SK-N-SH treated with all-trans-retinoic acid at 6 μM for 48 hours (cell line): ENCODE data around the gene MMP27.

Experiments used
- ATAC-seq: fragments of 200-7000 bp; cut with Tn5 transposase; 3 replicates; pipeline ENCODE4 v1.9.1; 2020; ENCODE audit warnings: mild to moderate bottlenecking, moderate library complexity
- BACH2 ChIP-seq: fragments of 250-450 bp; sonication (Bioruptor Pico); IDR thresholded peaks from 2 replicates; pipeline ENCODE4 v1.9.0; 2021; ENCODE audit warnings: mild to moderate bottlenecking, borderline replicate concordance
- CREB5 ChIP-seq: fragments of 250-450 bp; sonication (Bioruptor Pico); IDR thresholded peaks from 2 replicates; pipeline ENCODE4 v1.5.1; 2020; ENCODE audit warnings: low read depth, mild to moderate bottlenecking, moderate library complexity
- CSDC2 ChIP-seq: fragments of 250-450 bp; sonication (Bioruptor Pico); IDR thresholded peaks from 2 replicates; pipeline ENCODE4 v1.5.0; 2020; ENCODE audit warnings: mild to moderate bottlenecking, moderate library complexity
- GLIS3 ChIP-seq: fragments of 250-450 bp; sonication (Bioruptor Pico); IDR thresholded peaks from 2 replicates; pipeline ENCODE4 v1.5.0; 2020; ENCODE audit warnings: mild to moderate bottlenecking, moderate library complexity
- ISL1 ChIP-seq: fragments of 250-450 bp; sonication (Bioruptor Pico); IDR thresholded peaks from 2 replicates; pipeline ENCODE4 v2.1.2; 2022; ENCODE audit warnings: mild to moderate bottlenecking, moderate library complexity
- PATZ1 ChIP-seq: fragments of 250-450 bp; sonication (Bioruptor Pico); IDR thresholded peaks from 2 replicates; pipeline ENCODE4 v1.8.0; 2020; ENCODE audit warnings: mild to moderate bottlenecking, moderate library complexity, borderline replicate concordance
- PPARA ChIP-seq: fragments of 250-450 bp; sonication (Bioruptor Pico); IDR thresholded peaks from 2 replicates; pipeline ENCODE4 v1.5.0; 2020; ENCODE audit warnings: mild to moderate bottlenecking, borderline replicate concordance
- RARB ChIP-seq: fragments of 250-450 bp; sonication (Bioruptor Pico); IDR thresholded peaks from 2 replicates; pipeline ENCODE4 v1.8.0; 2021; ENCODE audit warnings: mild to moderate bottlenecking, moderate library complexity
- SNAI2 ChIP-seq: fragments of 250-450 bp; sonication (Bioruptor Pico); IDR thresholded peaks from 2 replicates; pipeline ENCODE4 v1.5.0; 2020; ENCODE audit warnings: mild to moderate bottlenecking, moderate library complexity
- TCF4 ChIP-seq: fragments of 250-450 bp; sonication (Bioruptor Pico); IDR thresholded peaks from 2 replicates; pipeline ENCODE4 v1.8.0; 2021; ENCODE audit warnings: mild to moderate bottlenecking, moderate library complexity, borderline replicate concordance
- TOX ChIP-seq: fragments of 250-450 bp; sonication (Bioruptor Pico); IDR thresholded peaks from 2 replicates; pipeline ENCODE4 v1.8.0; 2021; ENCODE audit warnings: mild to moderate bottlenecking, moderate library complexity, borderline replicate concordance
- ZC3H10 ChIP-seq: fragments of 250-450 bp; sonication (Bioruptor Pico); IDR thresholded peaks from 2 replicates; pipeline ENCODE4 v1.5.1; 2021; ENCODE audit warnings: mild to moderate bottlenecking, moderate library complexity
- ZFP3 ChIP-seq: fragments of 250-450 bp; sonication (Bioruptor Pico); IDR thresholded peaks from 2 replicates; pipeline ENCODE4 v1.5.0; 2020; ENCODE audit warnings: mild to moderate bottlenecking, moderate library complexity
- ZFP30 ChIP-seq: fragments of 450-650 bp; formaldehyde crosslinking; IDR thresholded peaks from 2 replicates; pipeline ENCODE4 v1.5.0; 2022; ENCODE audit warnings: mild to moderate bottlenecking, moderate library complexity
- ZNF565 ChIP-seq: fragments of 450-650 bp; formaldehyde crosslinking; conservative IDR thresholded peaks from 2 replicates; pipeline ENCODE4 v1.5.0; 2020; ENCODE audit warnings: low read depth, mild to moderate bottlenecking, moderate library complexity
- ZNF70 ChIP-seq: fragments of 450-650 bp; formaldehyde crosslinking; IDR thresholded peaks from 2 replicates; pipeline ENCODE4 v1.5.0; 2020; ENCODE audit warnings: mild to moderate bottlenecking, moderate library complexity
- ZNF8 ChIP-seq: fragments of 450-650 bp; formaldehyde crosslinking; IDR thresholded peaks from 2 replicates; pipeline ENCODE4 v1.5.0; 2020; ENCODE audit warnings: mild to moderate bottlenecking, moderate library complexity
- TF ChIP-seq, protein P1 (sequence below): fragments of 250-450 bp; sonication (Bioruptor Pico); IDR thresholded peaks from 2 replicates; pipeline ENCODE4 v1.5.0; 2020; ENCODE audit warnings: mild to moderate bottlenecking, moderate library complexity
- TF ChIP-seq, protein P2 (sequence below): fragments of 250-450 bp; sonication (Bioruptor Pico); IDR thresholded peaks from 2 replicates; pipeline ENCODE4 v1.8.0; 2021; ENCODE audit warnings: low read depth, mild to moderate bottlenecking, moderate library complexity, borderline replicate concordance

MMP27 gene

DNA sequence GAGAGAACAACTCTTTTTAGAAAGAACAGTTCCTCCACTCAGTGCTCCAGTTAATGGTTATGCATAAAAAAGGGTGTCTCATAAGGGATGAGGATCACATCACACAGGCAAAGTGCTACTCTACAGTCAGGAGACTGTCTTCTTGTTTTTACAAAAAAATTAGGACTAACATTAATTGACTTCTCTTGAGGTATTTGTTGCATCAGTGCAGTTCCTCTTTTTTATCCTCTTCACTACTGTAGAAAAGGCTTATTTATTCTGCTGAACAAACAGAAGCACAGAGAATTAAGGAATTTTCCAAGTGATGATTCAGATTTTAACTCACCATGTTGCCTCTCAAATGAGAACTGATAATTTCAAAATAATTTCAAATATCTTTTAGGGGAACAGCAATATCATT, 17.3 kb upstream of the MMP27 start:
- TF ChIP-seq ZFP3 (CRISPR knock-in tag) (no peak), ZNF8 (CRISPR knock-in tag) (no peak), CREB5 (CRISPR knock-in tag) (no peak), ZNF565 (CRISPR knock-in tag) (no peak), PPARA (CRISPR knock-in tag) (no peak), SNAI2 (CRISPR knock-in tag) (no peak), ISL1 (CRISPR knock-in tag) (no peak), ZFP30 (CRISPR knock-in tag) (no peak), TCF4 (CRISPR knock-in tag) (no peak), ZC3H10 (CRISPR knock-in tag) (no peak), BACH2 (CRISPR knock-in tag) (no peak), ZNF70 (CRISPR knock-in tag) (no peak), CSDC2 (CRISPR knock-in tag) (no peak), TOX (CRISPR knock-in tag) (no peak), GLIS3 (CRISPR knock-in tag) (no peak), RARB (CRISPR knock-in tag) (no peak)
- TF ChIP-seq, protein P1, sequence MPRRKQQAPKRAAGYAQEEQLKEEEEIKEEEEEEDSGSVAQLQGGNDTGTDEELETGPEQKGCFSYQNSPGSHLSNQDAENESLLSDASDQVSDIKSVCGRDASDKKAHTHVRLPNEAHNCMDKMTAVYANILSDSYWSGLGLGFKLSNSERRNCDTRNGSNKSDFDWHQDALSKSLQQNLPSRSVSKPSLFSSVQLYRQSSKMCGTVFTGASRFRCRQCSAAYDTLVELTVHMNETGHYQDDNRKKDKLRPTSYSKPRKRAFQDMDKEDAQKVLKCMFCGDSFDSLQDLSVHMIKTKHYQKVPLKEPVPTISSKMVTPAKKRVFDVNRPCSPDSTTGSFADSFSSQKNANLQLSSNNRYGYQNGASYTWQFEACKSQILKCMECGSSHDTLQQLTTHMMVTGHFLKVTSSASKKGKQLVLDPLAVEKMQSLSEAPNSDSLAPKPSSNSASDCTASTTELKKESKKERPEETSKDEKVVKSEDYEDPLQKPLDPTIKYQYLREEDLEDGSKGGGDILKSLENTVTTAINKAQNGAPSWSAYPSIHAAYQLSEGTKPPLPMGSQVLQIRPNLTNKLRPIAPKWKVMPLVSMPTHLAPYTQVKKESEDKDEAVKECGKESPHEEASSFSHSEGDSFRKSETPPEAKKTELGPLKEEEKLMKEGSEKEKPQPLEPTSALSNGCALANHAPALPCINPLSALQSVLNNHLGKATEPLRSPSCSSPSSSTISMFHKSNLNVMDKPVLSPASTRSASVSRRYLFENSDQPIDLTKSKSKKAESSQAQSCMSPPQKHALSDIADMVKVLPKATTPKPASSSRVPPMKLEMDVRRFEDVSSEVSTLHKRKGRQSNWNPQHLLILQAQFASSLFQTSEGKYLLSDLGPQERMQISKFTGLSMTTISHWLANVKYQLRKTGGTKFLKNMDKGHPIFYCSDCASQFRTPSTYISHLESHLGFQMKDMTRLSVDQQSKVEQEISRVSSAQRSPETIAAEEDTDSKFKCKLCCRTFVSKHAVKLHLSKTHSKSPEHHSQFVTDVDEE (CRISPR knock-in tag), result no peak
- TF ChIP-seq, protein P2, sequence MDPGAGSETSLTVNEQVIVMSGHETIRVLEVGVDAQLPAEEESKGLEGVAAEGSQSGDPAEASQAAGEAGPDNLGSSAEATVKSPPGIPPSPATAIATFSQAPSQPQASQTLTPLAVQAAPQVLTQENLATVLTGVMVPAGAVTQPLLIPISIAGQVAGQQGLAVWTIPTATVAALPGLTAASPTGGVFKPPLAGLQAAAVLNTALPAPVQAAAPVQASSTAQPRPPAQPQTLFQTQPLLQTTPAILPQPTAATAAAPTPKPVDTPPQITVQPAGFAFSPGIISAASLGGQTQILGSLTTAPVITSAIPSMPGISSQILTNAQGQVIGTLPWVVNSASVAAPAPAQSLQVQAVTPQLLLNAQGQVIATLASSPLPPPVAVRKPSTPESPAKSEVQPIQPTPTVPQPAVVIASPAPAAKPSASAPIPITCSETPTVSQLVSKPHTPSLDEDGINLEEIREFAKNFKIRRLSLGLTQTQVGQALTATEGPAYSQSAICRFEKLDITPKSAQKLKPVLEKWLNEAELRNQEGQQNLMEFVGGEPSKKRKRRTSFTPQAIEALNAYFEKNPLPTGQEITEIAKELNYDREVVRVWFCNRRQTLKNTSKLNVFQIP (CRISPR knock-in tag), result no peak
- no peak for ATAC-seq

GRCh38 chr11:102719620-102720277, 14.2 kb upstream of the MMP27 start:
- no peak for TF ChIP-seq ZNF8 (CRISPR knock-in tag)
- TF ChIP-seq ZFP3 (CRISPR knock-in tag), result no peak
- no peak for TF ChIP-seq GLIS3 (CRISPR knock-in tag)
- TF ChIP-seq ZC3H10 (CRISPR knock-in tag), result no peak
- TF ChIP-seq PATZ1 (CRISPR knock-in tag), result no peak
- TF ChIP-seq ZNF565 (CRISPR knock-in tag), result no peak
- no peak for ATAC-seq

- TF ChIP-seq, protein P2 (CRISPR knock-in tag), result no peak
- no peak for TF ChIP-seq RARB (CRISPR knock-in tag)
- TF ChIP-seq ZFP3 (CRISPR knock-in tag), result no peak
- TF ChIP-seq ISL1 (CRISPR knock-in tag), result no peak
- TF ChIP-seq ZFP30 (CRISPR knock-in tag), result no peak
- TF ChIP-seq ZNF8 (CRISPR knock-in tag), result no peak
- TF ChIP-seq, all 23 proteins: peak for 0
- no peak for ATAC-seq
Measured at GRCh38 chr11:102717280-102717679, 11.7 kb upstream of the MMP27 start.
